ENCODE data around the gene FAM151B.
"Not testable (repeated sequence)": the region's sequence is repeated elsewhere in the genome, so short reads cannot be mapped to it uniquely, and the experiment has no call there.

Gene FAM151B

DNA sequence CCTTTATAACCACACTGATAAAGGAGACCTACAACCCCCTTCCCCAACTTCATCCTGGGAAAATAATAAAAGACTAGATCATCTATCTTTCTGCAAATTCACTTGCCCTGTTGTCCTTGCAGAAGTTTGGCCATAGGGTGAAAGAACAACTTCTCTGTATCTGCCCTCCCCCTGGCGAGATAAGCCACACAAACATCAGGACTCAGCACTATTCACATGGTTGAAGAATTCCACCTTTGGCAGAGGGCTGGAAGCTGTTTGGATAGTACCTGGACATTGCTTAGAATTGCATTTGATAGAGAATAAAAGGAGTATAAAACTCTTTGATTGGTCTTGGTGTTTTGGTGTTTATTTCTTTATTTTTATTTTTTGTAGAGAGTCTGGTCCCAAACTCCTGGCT lies 16.9 kb downstream of the FAM151B start:
- DNase-seq: no peak

GRCh38 chr5:80507663-80508062 lies 19.8 kb downstream of the FAM151B start:
- no peak for DNase-seq

DNA sequence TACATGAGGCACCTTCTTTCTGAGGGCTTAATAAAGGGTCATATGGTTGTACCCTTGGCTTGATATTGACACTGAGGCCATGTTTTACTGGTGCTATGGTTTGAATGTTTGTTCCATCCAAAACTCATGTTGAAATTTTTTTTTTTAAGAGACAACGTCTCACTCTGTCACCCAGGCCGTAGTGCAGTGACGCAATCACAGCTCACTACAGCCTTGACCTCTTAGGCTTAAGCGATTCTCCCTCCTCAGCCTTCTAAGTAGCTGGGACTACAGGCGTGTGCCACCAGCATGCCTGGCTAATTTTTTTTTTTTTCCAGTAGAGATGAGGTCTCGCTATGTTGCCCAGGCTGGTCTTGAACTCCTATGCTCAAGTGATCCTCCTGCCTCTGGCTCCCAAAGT lies 20.9 kb downstream of the FAM151B start:
- no peak for DNase-seq

GRCh38 chr5:80509362-80509761 lies 21.5 kb downstream of the FAM151B start:
- no peak for DNase-seq

- DNase-seq: peak; percentile 89
These were observed 28.9 kb downstream of the FAM151B start for GRCh38 chr5:80516826-80517225.

DNA sequence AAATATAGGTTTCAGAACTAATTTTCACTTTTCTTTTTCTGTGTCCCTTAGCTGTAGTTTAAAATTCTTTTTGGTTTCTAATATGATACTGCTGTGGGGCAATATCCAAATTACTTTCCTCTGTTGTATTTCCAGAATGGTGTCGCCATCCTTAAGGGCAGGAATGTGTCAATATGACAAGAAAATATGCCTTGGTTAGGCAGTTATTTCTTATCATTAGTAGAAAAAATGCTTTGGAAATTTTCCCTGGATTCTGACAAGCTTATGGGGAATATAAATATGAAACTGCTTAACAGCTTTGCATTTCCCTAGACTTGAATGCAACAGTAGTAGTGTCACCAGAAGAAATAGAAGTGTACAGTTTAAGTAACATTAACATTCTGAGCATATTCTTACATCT lies 52.8 kb downstream of the FAM151B start:
- peak; percentile 43 for DNase-seq

GRCh38 chr5:80541392-80541791 lies 53.5 kb downstream of the FAM151B start:
- DNase-seq: no peak

- no peak for DNase-seq
These were observed 66.7 kb downstream of the FAM151B start for GRCh38 chr5:80554646-80555045.

GRCh38 chr5:80555099-80555498 lies 67.2 kb downstream of the FAM151B start:
- no peak for DNase-seq

GRCh38 chr5:80559244-80559643 lies 71.3 kb downstream of the FAM151B start:
- no peak for DNase-seq

GRCh38 chr5:80565330-80565729 lies 77.4 kb downstream of the FAM151B start:
- DNase-seq: peak; percentile 33

- no peak for DNase-seq
These were observed 78.9 kb downstream of the FAM151B start for GRCh38 chr5:80566711-80567259.

DNA sequence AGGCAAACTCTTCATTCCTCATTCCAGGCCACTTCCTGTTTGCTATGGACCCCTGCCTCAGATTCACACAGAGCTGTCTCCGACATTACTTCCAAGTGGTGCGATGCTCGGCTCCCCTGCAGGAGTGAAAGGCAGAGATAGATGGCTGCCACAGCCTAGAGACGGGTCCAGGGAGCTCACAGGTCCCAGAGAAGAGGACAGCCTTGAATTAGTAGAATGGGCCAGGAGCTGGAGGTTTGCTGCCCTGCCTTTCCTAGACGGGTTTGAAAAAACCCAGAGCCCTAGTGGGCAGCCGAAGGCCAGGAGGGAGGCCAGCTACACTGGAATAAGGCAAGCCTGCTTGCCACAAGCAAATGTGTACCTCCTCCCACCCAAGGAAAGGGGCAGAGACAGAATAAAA lies 80.4 kb downstream of the FAM151B start:
- DNase-seq: no peak

DNA sequence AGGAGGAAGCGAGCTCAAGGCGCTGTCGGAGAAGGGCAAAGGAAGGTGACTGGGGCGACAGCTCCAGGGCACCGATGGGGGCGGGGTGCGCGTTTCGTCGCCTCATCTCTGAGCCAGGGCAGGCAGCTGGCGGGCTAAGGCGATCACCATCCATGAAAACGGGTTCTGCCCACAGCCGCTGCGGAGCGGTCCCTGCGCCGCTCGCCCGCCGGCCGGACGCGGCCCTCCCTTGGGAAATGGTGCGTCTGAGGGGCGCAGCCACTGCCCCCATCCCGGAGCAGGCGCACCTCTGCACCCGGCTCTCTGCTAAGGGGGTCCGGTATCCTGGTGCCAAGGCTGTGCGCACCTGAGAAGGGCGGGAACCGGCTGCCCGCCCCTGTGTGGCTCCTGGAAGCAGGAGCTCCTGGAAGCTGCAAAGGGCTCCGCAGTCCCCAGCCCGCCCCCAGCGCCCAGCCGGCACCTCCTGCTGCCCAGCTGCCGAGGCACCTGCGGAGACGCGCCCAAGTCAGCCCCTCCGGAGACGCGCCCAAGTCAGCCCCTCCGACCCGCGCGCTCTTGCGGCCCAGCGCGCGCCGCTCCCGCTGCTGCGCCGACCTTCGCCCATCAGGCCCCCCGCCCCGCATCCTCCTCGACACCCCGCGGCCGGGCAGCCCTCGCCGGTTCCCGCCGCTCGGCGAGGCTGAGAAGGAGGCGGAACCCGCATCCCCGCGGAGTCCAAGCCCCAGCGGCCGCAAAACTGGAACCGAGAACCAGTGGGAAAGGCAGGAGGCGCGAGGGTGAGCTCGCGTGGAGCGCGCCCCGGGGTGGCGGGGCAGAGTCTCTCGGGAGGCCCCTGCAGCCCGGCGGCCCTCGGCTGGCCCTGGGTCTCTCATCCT lies 81.4 kb downstream of the FAM151B start:
- DNase-seq: no peak

- DNase-seq: no peak
These were observed 82.3 kb downstream of the FAM151B start, which contains the start of gene ANKRD34B for GRCh38 chr5:80569961-80570786. TSS of gene ANKRD34B (minus strand) at chr5:80570280. CDS start at chr5:80560019, 10,261 bp downstream.

DNA sequence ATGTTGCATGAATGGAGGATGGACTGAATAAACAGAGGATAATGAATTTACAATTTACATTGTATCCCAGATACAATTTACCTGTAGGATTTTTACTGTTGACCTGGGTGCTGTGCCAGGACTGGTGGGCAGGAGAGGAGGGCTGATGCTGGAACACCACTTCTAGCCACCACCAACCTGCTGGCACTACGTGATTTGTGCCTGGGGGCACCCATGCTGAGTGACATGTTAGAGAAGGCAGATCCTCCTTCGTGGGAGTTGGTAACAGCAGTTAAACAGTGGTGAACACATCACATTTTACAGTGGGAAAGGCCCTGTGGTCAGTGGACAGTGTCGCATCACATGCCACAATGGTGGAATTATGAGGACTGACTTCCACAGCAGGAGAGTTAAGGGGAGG lies 85.2 kb downstream of the FAM151B start:
- no peak for DNase-seq

GRCh38 chr5:80576383-80576782 lies 88.5 kb downstream of the FAM151B start:
- no peak for DNase-seq

GRCh38 chr5:80577707-80578106 lies 89.8 kb downstream of the FAM151B start:
- DNase-seq: no peak

- no peak for DNase-seq
These were observed 91.2 kb downstream of the FAM151B start for GRCh38 chr5:80579050-80579449.

GRCh38 chr5:80580291-80580690 lies 92.4 kb downstream of the FAM151B start:
- not testable (repeated sequence) for DNase-seq

DNA sequence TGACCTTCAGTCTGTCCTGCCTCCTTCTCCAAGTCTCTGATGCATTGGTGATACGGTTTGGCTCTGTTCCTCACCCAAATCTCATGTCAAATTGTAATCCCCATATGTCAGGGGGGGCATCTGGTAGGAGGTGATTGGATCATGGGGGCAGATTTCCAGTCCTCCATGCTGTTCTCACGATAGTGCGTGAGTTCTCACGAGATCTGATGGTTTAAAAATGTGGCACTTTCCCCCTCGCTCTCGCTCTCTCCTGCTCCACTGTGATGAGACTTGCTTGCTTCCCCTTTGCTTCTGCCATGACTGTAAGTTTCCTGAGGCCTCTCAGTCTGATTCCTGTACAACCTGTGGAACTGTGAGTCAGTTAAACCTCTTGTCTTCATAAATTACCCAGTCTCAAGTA lies 96.9 kb downstream of the FAM151B start:
- no peak for DNase-seq

GRCh38 chr5:80588858-80589540 lies 101.1 kb downstream of the FAM151B start:
- DNase-seq: no peak

GRCh38 chr5:80590766-80591165 lies 102.9 kb downstream of the FAM151B start:
- no peak for DNase-seq
